ENCODE measurements around the gene CLCN3. TPM values are rescaled to one million over a fixed set of nuclear protein-coding genes. Genes with fewer than 3 reads are reported as not detected.
"Not testable (repeated sequence)": the region's sequence is repeated elsewhere in the genome, so short reads cannot be mapped to it uniquely, and the experiment has no call there.

Gene CLCN3
- total RNA-seq, 1 experiment from 2014 or later, result 17.5 TPM

GRCh38 chr4:169690787-169691186 is 70.4 kb downstream of the CLCN3 start:
- DNase-seq (ENCODE audit: low spot score), result no peak

GRCh38 chr4:169698331-169698730 is 78.0 kb downstream of the CLCN3 start:
- no peak for DNase-seq (ENCODE audit: low spot score)

- DNase-seq (ENCODE audit: low spot score), result no peak
These were observed 87.7 kb downstream of the CLCN3 start for GRCh38 chr4:169707958-169708643.

GRCh38 chr4:169715826-169716225 is 95.4 kb downstream of the CLCN3 start:
- no peak for DNase-seq (ENCODE audit: low spot score)

GRCh38 chr4:169716677-169717076 is 96.3 kb downstream of the CLCN3 start:
- no peak for DNase-seq (ENCODE audit: low spot score)

GRCh38 chr4:169720529-169720928 is 100.2 kb downstream of the CLCN3 start:
- DNase-seq (ENCODE audit: low spot score), result no peak

GRCh38 chr4:169723207-169723965 is 103.0 kb downstream of the CLCN3 start:
- peak; percentile 9 for DNase-seq (ENCODE audit: low spot score)

- no peak for DNase-seq (ENCODE audit: low spot score)
These were observed 103.9 kb downstream of the CLCN3 start for GRCh38 chr4:169724260-169724659.

- DNase-seq (ENCODE audit: low spot score), result no peak
These were observed 107.2 kb downstream of the CLCN3 start for GRCh38 chr4:169727616-169728015.

GRCh38 chr4:169730564-169730963 is 110.2 kb downstream of the CLCN3 start:
- DNase-seq (ENCODE audit: low spot score), result no peak

- not testable (repeated sequence) for DNase-seq (ENCODE audit: low spot score)
These were observed 118.2 kb downstream of the CLCN3 start for GRCh38 chr4:169738604-169739003.

- DNase-seq (ENCODE audit: low spot score), result no peak
These were observed 121.2 kb downstream of the CLCN3 start for GRCh38 chr4:169741569-169741968.

GRCh38 chr4:169744601-169745000 is 124.2 kb downstream of the CLCN3 start:
- DNase-seq (ENCODE audit: low spot score), result no peak

GRCh38 chr4:169745291-169745690 is 124.9 kb downstream of the CLCN3 start:
- DNase-seq (ENCODE audit: low spot score), result no peak

GRCh38 chr4:169756971-169757574 is 136.7 kb downstream of the CLCN3 start:
- peak; percentile 1 for DNase-seq (ENCODE audit: low spot score)

- peak; percentile 85 for DNase-seq (ENCODE audit: low spot score)
These were observed 137.3 kb downstream of the CLCN3 start, which contains the start of gene HPF1 for GRCh38 chr4:169757575-169758184. Gene HPF1 (minus strand): TSS chr4:169757944. CDS start chr4:169757877, 67 bp downstream.

GRCh38 chr4:169758401-169758962 is 138.1 kb downstream of the CLCN3 start:
- no peak for DNase-seq (ENCODE audit: low spot score)

GRCh38 chr4:169761846-169762245 is 141.5 kb downstream of the CLCN3 start:
- no peak for DNase-seq (ENCODE audit: low spot score)

- no peak for DNase-seq (ENCODE audit: low spot score)
These were observed 145.5 kb downstream of the CLCN3 start for GRCh38 chr4:169765835-169766234.

- DNase-seq (ENCODE audit: low spot score), result no peak
These were observed 146.4 kb downstream of the CLCN3 start for GRCh38 chr4:169766741-169767140.

- no peak for DNase-seq (ENCODE audit: low spot score)
These were observed 148.0 kb downstream of the CLCN3 start for GRCh38 chr4:169768385-169768784.

GRCh38 chr4:169770416-169770815 is 150.0 kb downstream of the CLCN3 start:
- no peak for DNase-seq (ENCODE audit: low spot score)

Measured in HT-29 (cell line).